ENCODE results near the gene IRS1.

IRS1 gene

GRCh38 chr2:226767056-226767813 is 32.4 kb downstream of the IRS1 start:
- TF ChIP-seq MAX (IDR thresholded peaks at IDR 0.05) (no peak), NFIC (IDR thresholded peaks at IDR 0.05) (no peak), YY1 (IDR thresholded peaks at IDR 0.05; ENCODE audit: low read depth) (no peak), TCF12 (IDR thresholded peaks at IDR 0.05; ENCODE audit: low read depth) (no peak), CREB1 (IDR thresholded peaks at IDR 0.05; ENCODE audit: low read depth) (no peak), TEAD4 (IDR thresholded peaks at IDR 0.05) (no peak), REST (IDR thresholded peaks at IDR 0.05; ENCODE audit: low read depth) (no peak), RAD21 (IDR thresholded peaks at IDR 0.05; ENCODE audit: low read depth) (no peak), EGR1 (IDR thresholded peaks at IDR 0.05) (no peak), FOXM1 (IDR thresholded peaks at IDR 0.05; ENCODE audit: borderline replicate concordance, low read depth) (no peak), TAF1 (IDR thresholded peaks at IDR 0.05; ENCODE audit: low read depth) (no peak), CEBPB (IDR thresholded peaks at IDR 0.05) (no peak), ZBTB7A (IDR thresholded peaks at IDR 0.05; ENCODE audit: low read depth) (no peak), EP300 (IDR thresholded peaks at IDR 0.05; ENCODE audit: borderline replicate concordance) (no peak), USF1 (IDR thresholded peaks at IDR 0.05) (no peak)

- TF ChIP-seq REST (IDR thresholded peaks at IDR 0.05; ENCODE audit: low read depth) (no peak), TAF1 (IDR thresholded peaks at IDR 0.05; ENCODE audit: low read depth) (no peak), RAD21 (IDR thresholded peaks at IDR 0.05; ENCODE audit: low read depth) (no peak), MAX (IDR thresholded peaks at IDR 0.05) (no peak), CREB1 (IDR thresholded peaks at IDR 0.05; ENCODE audit: low read depth) (no peak), EGR1 (IDR thresholded peaks at IDR 0.05) (no peak), TCF12 (IDR thresholded peaks at IDR 0.05; ENCODE audit: low read depth) (no peak), FOXM1 (IDR thresholded peaks at IDR 0.05; ENCODE audit: borderline replicate concordance, low read depth) (no peak), USF1 (IDR thresholded peaks at IDR 0.05) (no peak), ZBTB7A (IDR thresholded peaks at IDR 0.05; ENCODE audit: low read depth) (no peak), EP300 (IDR thresholded peaks at IDR 0.05; ENCODE audit: borderline replicate concordance) (no peak), CEBPB (IDR thresholded peaks at IDR 0.05) (no peak), TEAD4 (IDR thresholded peaks at IDR 0.05) (no peak), NFIC (IDR thresholded peaks at IDR 0.05) (no peak)
Measured at GRCh38 chr2:226766352-226767055, 33.1 kb downstream of the IRS1 start.

GRCh38 chr2:226763320-226763719 is 36.3 kb downstream of the IRS1 start:
- TF ChIP-seq EGR1 (IDR thresholded peaks at IDR 0.05) (no peak), YY1 (IDR thresholded peaks at IDR 0.05; ENCODE audit: low read depth) (no peak), CREB1 (IDR thresholded peaks at IDR 0.05; ENCODE audit: low read depth) (no peak), FOXM1 (IDR thresholded peaks at IDR 0.05; ENCODE audit: borderline replicate concordance, low read depth) (no peak), TEAD4 (IDR thresholded peaks at IDR 0.05) (no peak), TAF1 (IDR thresholded peaks at IDR 0.05; ENCODE audit: low read depth) (no peak), CEBPB (IDR thresholded peaks at IDR 0.05) (no peak), REST (IDR thresholded peaks at IDR 0.05; ENCODE audit: low read depth) (no peak), USF1 (IDR thresholded peaks at IDR 0.05) (no peak), ZBTB7A (IDR thresholded peaks at IDR 0.05; ENCODE audit: low read depth) (no peak), EP300 (IDR thresholded peaks at IDR 0.05; ENCODE audit: borderline replicate concordance) (no peak), NFIC (IDR thresholded peaks at IDR 0.05) (no peak), RAD21 (IDR thresholded peaks at IDR 0.05; ENCODE audit: low read depth) (no peak), MAX (IDR thresholded peaks at IDR 0.05) (no peak)

Measured in Ishikawa (cell line).